ENCODE measurements around the gene LPAR3. TPM values are rescaled to one million over a fixed set of nuclear protein-coding genes. Genes with fewer than 3 reads are reported as not detected.

Gene LPAR3
- total RNA-seq, 1 donor from 2014 or later, result not detected

DNA sequence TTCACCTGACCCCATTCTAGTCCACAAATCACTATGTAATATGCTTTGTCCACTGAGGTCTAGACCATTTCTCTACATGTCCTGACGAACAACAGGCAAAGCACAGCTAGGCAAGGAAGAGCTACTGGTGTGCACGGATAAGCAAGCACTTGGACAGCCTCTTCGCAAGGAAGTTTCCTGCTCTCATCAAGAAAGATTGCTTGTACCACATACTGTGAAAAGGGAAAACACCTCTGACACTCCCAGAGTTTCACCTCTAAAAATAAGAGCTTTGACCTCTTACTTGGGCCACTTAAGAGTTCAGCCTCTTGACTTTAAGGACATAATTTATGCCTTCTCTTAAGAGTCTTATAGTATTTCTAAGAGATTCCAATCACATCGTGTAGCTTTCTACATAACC lies 36.0 kb upstream of the LPAR3 start:
- DNase-seq (ENCODE audit: low spot score in 2 of 2), result no peak
- Histone ChIP-seq H3K36me3 (no peaks in the 10 kb centered on the region), H3K27me3 (no peaks in the 10 kb centered on the region), H3K4me1 (no peaks in the 10 kb centered on the region), H3K27ac (no peak overlapping the region), H3K9me3 (no peaks in the 10 kb centered on the region), H3K4me3 (no peak overlapping the region)
- intact Hi-C loops (cut with DNase I), result no loop called here
- TF ChIP-seq, protein P1, sequence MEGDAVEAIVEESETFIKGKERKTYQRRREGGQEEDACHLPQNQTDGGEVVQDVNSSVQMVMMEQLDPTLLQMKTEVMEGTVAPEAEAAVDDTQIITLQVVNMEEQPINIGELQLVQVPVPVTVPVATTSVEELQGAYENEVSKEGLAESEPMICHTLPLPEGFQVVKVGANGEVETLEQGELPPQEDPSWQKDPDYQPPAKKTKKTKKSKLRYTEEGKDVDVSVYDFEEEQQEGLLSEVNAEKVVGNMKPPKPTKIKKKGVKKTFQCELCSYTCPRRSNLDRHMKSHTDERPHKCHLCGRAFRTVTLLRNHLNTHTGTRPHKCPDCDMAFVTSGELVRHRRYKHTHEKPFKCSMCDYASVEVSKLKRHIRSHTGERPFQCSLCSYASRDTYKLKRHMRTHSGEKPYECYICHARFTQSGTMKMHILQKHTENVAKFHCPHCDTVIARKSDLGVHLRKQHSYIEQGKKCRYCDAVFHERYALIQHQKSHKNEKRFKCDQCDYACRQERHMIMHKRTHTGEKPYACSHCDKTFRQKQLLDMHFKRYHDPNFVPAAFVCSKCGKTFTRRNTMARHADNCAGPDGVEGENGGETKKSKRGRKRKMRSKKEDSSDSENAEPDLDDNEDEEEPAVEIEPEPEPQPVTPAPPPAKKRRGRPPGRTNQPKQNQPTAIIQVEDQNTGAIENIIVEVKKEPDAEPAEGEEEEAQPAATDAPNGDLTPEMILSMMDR (IDR thresholded peaks at IDR 0.05), result no peak

DNA sequence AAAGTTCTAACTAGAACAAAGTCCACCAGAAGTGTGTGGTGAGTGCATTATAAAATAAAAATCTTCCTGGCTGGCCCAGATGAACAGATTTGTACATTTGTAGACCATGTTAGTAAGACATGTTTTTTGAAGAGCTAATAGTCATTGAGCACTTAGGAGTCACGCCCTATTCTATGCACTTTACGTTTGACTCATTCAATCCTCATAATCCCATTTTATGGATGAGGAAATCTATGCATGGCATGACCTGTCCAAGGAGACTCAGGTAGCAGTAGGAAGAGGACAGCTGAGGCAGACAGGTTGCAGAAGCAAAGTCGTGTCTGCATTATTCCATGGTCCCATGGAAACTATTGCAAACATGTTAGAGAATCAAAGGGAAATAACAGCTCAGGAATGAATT lies 30.3 kb upstream of the LPAR3 start:
- Histone ChIP-seq H3K27ac (no peak overlapping the region), H3K4me1 (no peaks in the 10 kb centered on the region), H3K36me3 (no peaks in the 10 kb centered on the region), H3K9me3 (no peaks in the 10 kb centered on the region), H3K4me3 (no peak overlapping the region), H3K27me3 (no peaks in the 10 kb centered on the region)
- TF ChIP-seq, protein P1 (IDR thresholded peaks at IDR 0.05), result no peak
- intact Hi-C loops (cut with DNase I), result no loop called here
- no peak for DNase-seq (ENCODE audit: low spot score in 2 of 2)

DNA sequence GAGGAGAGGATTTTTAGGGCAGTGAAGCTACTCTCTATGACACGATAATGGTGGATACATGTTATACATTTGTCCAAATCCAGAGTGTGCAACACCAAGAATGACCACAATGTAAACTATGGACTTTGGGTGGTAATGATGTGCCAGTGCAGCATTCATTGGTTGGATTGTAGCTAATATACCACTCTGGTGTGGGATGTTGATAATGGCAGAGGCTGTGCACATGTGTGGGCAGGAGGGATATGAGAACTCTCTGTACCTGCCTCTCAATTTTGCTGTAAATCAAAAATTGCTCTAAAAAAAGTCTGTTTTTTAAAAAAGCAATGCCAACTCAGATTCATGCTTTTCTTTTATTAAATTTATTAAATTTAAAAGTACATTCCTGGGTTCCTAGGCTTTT lies 27.2 kb upstream of the LPAR3 start:
- TF ChIP-seq, protein P1 (IDR thresholded peaks at IDR 0.05), result no peak
- Histone ChIP-seq H3K9me3 (no peaks in the 10 kb centered on the region), H3K27me3 (no peaks in the 10 kb centered on the region), H3K36me3 (no peaks in the 10 kb centered on the region), H3K27ac (no peak overlapping the region), H3K4me3 (no peak overlapping the region), H3K4me1 (no peaks in the 10 kb centered on the region)
- intact Hi-C loops (cut with DNase I), result no loop called here
- DNase-seq (ENCODE audit: low spot score in 2 of 2), result no peak

DNA sequence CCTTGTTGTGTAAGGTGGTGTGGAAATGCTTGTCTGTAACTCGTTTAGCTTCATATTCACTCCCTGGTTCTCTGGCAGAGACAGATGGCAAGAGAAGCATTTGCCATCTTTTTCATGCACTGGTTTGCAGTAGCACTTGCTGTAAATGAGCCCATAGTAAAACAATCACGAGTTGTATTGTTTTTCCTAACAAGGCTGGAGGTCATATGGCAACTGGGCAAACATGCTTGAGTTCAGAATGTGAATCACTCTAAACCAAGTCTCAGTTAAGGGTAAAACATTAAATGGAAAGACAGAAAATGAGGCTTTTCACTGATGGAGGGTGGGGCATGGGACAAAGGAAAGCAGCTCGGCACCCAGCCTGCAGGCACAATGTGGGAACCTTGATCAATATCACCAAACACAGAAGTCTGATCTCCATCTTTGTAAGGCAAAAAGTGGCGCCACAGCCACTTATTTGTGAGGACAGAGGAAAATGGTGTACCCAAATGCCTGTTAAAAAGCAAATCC lies 26.5 kb upstream of the LPAR3 start:
- no peak overlapping the region for H3K4me3 ChIP-seq
- H3K9me3 ChIP-seq, result no peaks in the 10 kb centered on the region
- TF ChIP-seq, protein P1 (IDR thresholded peaks at IDR 0.05), result no peak
- no peaks in the 10 kb centered on the region for H3K27me3 ChIP-seq
- no peaks in the 10 kb centered on the region for H3K36me3 ChIP-seq
- intact Hi-C loops (cut with DNase I), result no loop called here
- no peak overlapping the region for H3K27ac ChIP-seq
- H3K4me1 ChIP-seq, result no peaks in the 10 kb centered on the region
- DNase-seq (ENCODE audit: low spot score in 2 of 2), result no peak

DNA sequence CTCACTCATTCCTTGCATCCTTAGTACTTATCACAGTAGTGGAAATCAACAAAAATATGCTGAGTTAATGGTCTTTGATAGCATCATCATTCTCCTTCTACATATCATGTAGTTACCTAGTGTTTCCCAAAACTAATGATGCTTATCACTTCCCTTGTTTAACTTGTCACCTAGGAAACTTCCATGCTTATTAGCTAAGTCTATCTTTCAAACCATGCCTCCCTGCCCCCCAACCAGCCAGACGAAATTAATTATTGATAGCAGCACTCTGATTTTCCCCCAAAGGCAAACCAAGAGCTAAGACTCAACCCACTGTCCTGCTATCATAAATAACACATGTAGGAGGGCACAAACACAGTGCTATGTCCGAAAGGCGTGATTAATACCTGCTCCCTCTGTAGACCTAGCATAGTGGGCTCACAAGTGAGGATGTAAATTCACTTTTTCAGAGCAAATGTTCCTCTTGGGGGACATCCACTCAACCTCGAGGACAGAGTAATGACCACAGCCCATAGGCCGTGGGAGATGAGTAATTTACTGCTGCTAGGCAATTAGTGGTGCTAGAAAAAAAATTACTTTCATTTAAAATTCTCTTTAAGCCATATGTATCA lies 25.8 kb upstream of the LPAR3 start:
- Histone ChIP-seq H3K27me3 (no peaks in the 10 kb centered on the region), H3K36me3 (no peaks in the 10 kb centered on the region), H3K4me1 (no peaks in the 10 kb centered on the region), H3K27ac (no peak overlapping the region), H3K4me3 (no peak overlapping the region), H3K9me3 (no peaks in the 10 kb centered on the region)
- intact Hi-C loops (cut with DNase I), result no loop called here
- TF ChIP-seq, protein P1 (IDR thresholded peaks at IDR 0.05), result no peak
- DNase-seq (ENCODE audit: low spot score in 2 of 2), result no peak

DNA sequence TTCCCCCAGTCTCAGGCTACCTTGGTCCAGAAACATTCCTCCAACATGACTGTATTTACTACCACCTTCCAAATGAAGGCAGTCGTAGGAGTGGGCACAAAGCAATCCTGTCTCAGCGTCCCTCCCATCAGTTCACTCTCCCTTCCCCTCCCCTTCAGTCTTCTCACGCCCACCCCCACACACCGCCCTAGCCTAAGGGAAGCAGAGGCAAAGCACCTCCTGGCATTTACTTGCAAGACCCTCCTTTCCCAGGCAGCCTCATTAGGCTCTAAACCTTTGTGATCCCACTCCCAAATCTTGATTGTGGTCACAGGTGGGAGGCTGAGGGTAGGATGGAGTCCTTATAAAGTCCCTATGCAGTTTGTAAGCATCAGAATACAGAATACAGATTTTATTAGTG lies 23.9 kb upstream of the LPAR3 start:
- no peak for DNase-seq (ENCODE audit: low spot score in 2 of 2)
- intact Hi-C loops (cut with DNase I), result no loop called here
- no peaks in the 10 kb centered on the region for H3K4me1 ChIP-seq
- no peaks in the 10 kb centered on the region for H3K27me3 ChIP-seq
- H3K36me3 ChIP-seq, result no peaks in the 10 kb centered on the region
- no peak overlapping the region for H3K27ac ChIP-seq
- TF ChIP-seq, protein P1 (IDR thresholded peaks at IDR 0.05), result no peak
- H3K9me3 ChIP-seq, result no peaks in the 10 kb centered on the region
- no peak overlapping the region for H3K4me3 ChIP-seq

Data from ascending aorta (tissue), 2 donors.